Activated CD4-positive, alpha-beta memory T cell treated with anti-CD3 and anti-CD28 coated beads for 36 hours (primary cell): ENCODE results near the gene NKX6-2. TPM values are rescaled to one million over a fixed set of nuclear protein-coding genes. Genes with fewer than 3 reads are reported as not detected.
"Not testable (repeated sequence)": the region's sequence is repeated elsewhere in the genome, so short reads cannot be mapped to it uniquely, and the experiment has no call there.

Experiments
- CTCF ChIA-PET: fragments of 350-600 bp; sonication (Branson Sonifier 250); formaldehyde crosslinking; loops from one replicate; lab custom pipeline; 2021; ENCODE audit warnings: antibody characterized with exemption, inconsistent platforms; lab: Charles Lee
- POLR2A ChIA-PET: fragments of 350-600 bp; sonication (Branson Sonifier 250); formaldehyde crosslinking; loops from one replicate; lab custom pipeline; 2021; ENCODE audit warnings: antibody characterized with exemption; lab: Charles Lee
- DNase-seq: peaks from one replicate; pipeline ENCODE4 v3.0.0-alpha.2; 2020
- H3K27ac Mint-ChIP-seq: one replicate; pipeline ENCODE4 v1.8.0; 2021; ENCODE audit warnings: mixed read lengths
- H3K27me3 Mint-ChIP-seq: one replicate; pipeline ENCODE4 v1.8.0; 2021; ENCODE audit warnings: mixed read lengths
- H3K36me3 Mint-ChIP-seq: one replicate; pipeline ENCODE4 v1.8.0; 2021; ENCODE audit warnings: mixed read lengths
- H3K4me1 Mint-ChIP-seq: one replicate; pipeline ENCODE4 v1.8.0; 2021; ENCODE audit warnings: low read depth, mixed read lengths
- H3K4me3 Mint-ChIP-seq: one replicate; pipeline ENCODE4 v1.8.0; 2021; ENCODE audit warnings: mild to moderate bottlenecking, mixed read lengths
- H3K9me3 Mint-ChIP-seq: one replicate; pipeline ENCODE4 v1.8.0; 2021; ENCODE audit warnings: mixed read lengths
- intact Hi-C: fragments of 100-400 bp; cut with micrococcal nuclease; formaldehyde crosslinking; loops from one replicate; pipeline ENCODE4 v1.15.1; 2023
- total RNA-seq, 2 experiments: library from RNA; stranded (reverse); gene quantifications; one replicate each; pipeline ENCODE4 v1.2.3, GENCODE V29; 2021

NKX6-2 gene
- total RNA-seq, 2 experiments from 2014 or later: not detected

GRCh38 chr10:132825783-132826523, 40.0 kb upstream of the NKX6-2 start:
- intact Hi-C loops, H3K27ac Mint-ChIP-seq, CTCF ChIA-PET, POLR2A ChIA-PET, H3K4me1 Mint-ChIP-seq, H3K4me3 Mint-ChIP-seq, H3K27me3 Mint-ChIP-seq, DNase-seq, H3K9me3 Mint-ChIP-seq, H3K36me3 Mint-ChIP-seq: not testable (repeated sequence)

- no peak for DNase-seq
- POLR2A ChIA-PET: no interaction called here
- no peak overlapping the region for H3K27ac Mint-ChIP-seq
- no peaks in the 10 kb centered on the region for H3K4me1 Mint-ChIP-seq
- peaks cover 6% of the 10 kb centered on the region for H3K27me3 Mint-ChIP-seq
- CTCF ChIA-PET: no interaction called here
- H3K4me3 Mint-ChIP-seq: no peak overlapping the region
- no peaks in the 10 kb centered on the region for H3K9me3 Mint-ChIP-seq
- H3K36me3 Mint-ChIP-seq: no peaks in the 10 kb centered on the region
- intact Hi-C loops: no loop called here
Measured at GRCh38 chr10:132820056-132820455, 34.1 kb upstream of the NKX6-2 start.

- no peak for DNase-seq
- Mint-ChIP-seq H3K36me3 (no peaks in the 10 kb centered on the region), H3K27me3 (peaks cover 6% of the 10 kb centered on the region), H3K9me3 (no peaks in the 10 kb centered on the region), H3K4me1 (no peaks in the 10 kb centered on the region), H3K4me3 (no peak overlapping the region), H3K27ac (no peak overlapping the region)
- ChIA-PET CTCF (no interaction called here), POLR2A (no interaction called here)
- intact Hi-C loops: no loop called here
Measured at GRCh38 chr10:132817701-132818211, 31.8 kb upstream of the NKX6-2 start.

GRCh38 chr10:132816718-132817117, 30.8 kb upstream of the NKX6-2 start:
- no peaks in the 10 kb centered on the region for H3K9me3 Mint-ChIP-seq
- H3K27ac Mint-ChIP-seq: no peak overlapping the region
- POLR2A ChIA-PET: no interaction called here
- no peak overlapping the region for H3K4me3 Mint-ChIP-seq
- DNase-seq: no peak
- no peaks in the 10 kb centered on the region for H3K4me1 Mint-ChIP-seq
- intact Hi-C loops: no loop called here
- no peaks in the 10 kb centered on the region for H3K36me3 Mint-ChIP-seq
- H3K27me3 Mint-ChIP-seq: peaks cover 6% of the 10 kb centered on the region
- CTCF ChIA-PET: no interaction called here

- Mint-ChIP-seq H3K4me3 (no peak overlapping the region), H3K27ac (no peak overlapping the region), H3K36me3 (no peaks in the 10 kb centered on the region), H3K9me3 (no peaks in the 10 kb centered on the region), H3K27me3 (peaks cover 6% of the 10 kb centered on the region), H3K4me1 (no peaks in the 10 kb centered on the region)
- intact Hi-C loops: no loop called here
- ChIA-PET CTCF (no interaction called here), POLR2A (no interaction called here)
- DNase-seq: no peak
Measured at GRCh38 chr10:132815168-132815857, 29.4 kb upstream of the NKX6-2 start.

- Mint-ChIP-seq H3K27me3 (peaks cover 6% of the 10 kb centered on the region), H3K9me3 (no peaks in the 10 kb centered on the region), H3K4me1 (no peaks in the 10 kb centered on the region), H3K27ac (no peak overlapping the region), H3K4me3 (no peak overlapping the region), H3K36me3 (no peaks in the 10 kb centered on the region)
- ChIA-PET POLR2A (no interaction called here), CTCF (no interaction called here)
- intact Hi-C loops: no loop called here
- no peak for DNase-seq
Measured at GRCh38 chr10:132814469-132814856, 28.5 kb upstream of the NKX6-2 start.

GRCh38 chr10:132813560-132814468, 27.9 kb upstream of the NKX6-2 start:
- peaks cover 6% of the 10 kb centered on the region for H3K27me3 Mint-ChIP-seq
- H3K4me1 Mint-ChIP-seq: no peaks in the 10 kb centered on the region
- ChIA-PET POLR2A (no interaction called here), CTCF (no interaction called here)
- no peak overlapping the region for H3K27ac Mint-ChIP-seq
- H3K4me3 Mint-ChIP-seq: no peak overlapping the region
- no peaks in the 10 kb centered on the region for H3K36me3 Mint-ChIP-seq
- intact Hi-C loops: no loop called here
- H3K9me3 Mint-ChIP-seq: no peaks in the 10 kb centered on the region
- no peak for DNase-seq

- POLR2A ChIA-PET: no interaction called here
- intact Hi-C loops: no loop called here
- Mint-ChIP-seq H3K36me3 (no peaks in the 10 kb centered on the region), H3K9me3 (no peaks in the 10 kb centered on the region), H3K4me3 (no peak overlapping the region), H3K27ac (no peak overlapping the region), H3K27me3 (peaks cover 6% of the 10 kb centered on the region), H3K4me1 (no peaks in the 10 kb centered on the region)
- no peak for DNase-seq
- CTCF ChIA-PET: no interaction called here
Measured at GRCh38 chr10:132813001-132813401, 27.1 kb upstream of the NKX6-2 start.

- CTCF ChIA-PET: no interaction called here
- no peaks in the 10 kb centered on the region for H3K36me3 Mint-ChIP-seq
- H3K27me3 Mint-ChIP-seq: peaks cover 6% of the 10 kb centered on the region
- POLR2A ChIA-PET: no interaction called here
- H3K4me1 Mint-ChIP-seq: no peaks in the 10 kb centered on the region
- no peak for DNase-seq
- no peak overlapping the region for H3K4me3 Mint-ChIP-seq
- intact Hi-C loops: no loop called here
- H3K9me3 Mint-ChIP-seq: no peaks in the 10 kb centered on the region
- no peak overlapping the region for H3K27ac Mint-ChIP-seq
Measured at GRCh38 chr10:132812520-132812919, 26.6 kb upstream of the NKX6-2 start.

- H3K4me3 Mint-ChIP-seq: no peak overlapping the region
- peaks cover 4% of the 10 kb centered on the region for H3K27me3 Mint-ChIP-seq
- H3K4me1 Mint-ChIP-seq: no peaks in the 10 kb centered on the region
- no peaks in the 10 kb centered on the region for H3K9me3 Mint-ChIP-seq
- H3K36me3 Mint-ChIP-seq: no peaks in the 10 kb centered on the region
- ChIA-PET POLR2A (no interaction called here), CTCF (no interaction called here)
- DNase-seq: no peak
- H3K27ac Mint-ChIP-seq: no peak overlapping the region
- intact Hi-C loops: no loop called here
Measured at GRCh38 chr10:132811891-132812481, 26.0 kb upstream of the NKX6-2 start.

- Mint-ChIP-seq H3K9me3 (no peaks in the 10 kb centered on the region), H3K27ac (no peak overlapping the region), H3K36me3 (no peaks in the 10 kb centered on the region), H3K4me3 (no peak overlapping the region), H3K4me1 (no peaks in the 10 kb centered on the region), H3K27me3 (no peaks in the 10 kb centered on the region)
- CTCF ChIA-PET: no interaction called here
- intact Hi-C loops: no loop called here
- POLR2A ChIA-PET: no interaction called here
- no peak for DNase-seq
Measured at GRCh38 chr10:132810807-132811700, 25.1 kb upstream of the NKX6-2 start.
